Measurements from ENCODE around the gene FKBP5.

DNA sequence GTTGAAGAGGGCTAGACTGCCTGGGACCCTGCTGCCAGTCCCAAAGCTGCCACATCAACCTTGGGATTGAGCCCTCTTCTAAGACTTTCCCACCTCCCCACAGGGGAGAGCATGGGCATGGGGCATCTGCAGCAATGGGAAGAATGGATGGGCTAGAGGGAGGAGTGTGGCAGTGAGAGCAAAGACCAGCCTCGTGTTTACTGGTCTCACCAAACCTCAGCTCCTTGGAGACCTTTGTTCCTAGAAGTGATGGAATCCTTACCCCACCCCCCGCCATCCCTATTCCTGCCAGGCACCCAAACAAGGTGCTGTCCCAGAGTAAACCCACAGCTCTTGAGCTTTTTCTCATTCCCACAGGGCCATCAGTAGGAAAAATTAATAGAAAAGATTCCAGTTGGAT is 28.1 kb upstream of the FKBP5 start:
- TF ChIP-seq, protein P1, sequence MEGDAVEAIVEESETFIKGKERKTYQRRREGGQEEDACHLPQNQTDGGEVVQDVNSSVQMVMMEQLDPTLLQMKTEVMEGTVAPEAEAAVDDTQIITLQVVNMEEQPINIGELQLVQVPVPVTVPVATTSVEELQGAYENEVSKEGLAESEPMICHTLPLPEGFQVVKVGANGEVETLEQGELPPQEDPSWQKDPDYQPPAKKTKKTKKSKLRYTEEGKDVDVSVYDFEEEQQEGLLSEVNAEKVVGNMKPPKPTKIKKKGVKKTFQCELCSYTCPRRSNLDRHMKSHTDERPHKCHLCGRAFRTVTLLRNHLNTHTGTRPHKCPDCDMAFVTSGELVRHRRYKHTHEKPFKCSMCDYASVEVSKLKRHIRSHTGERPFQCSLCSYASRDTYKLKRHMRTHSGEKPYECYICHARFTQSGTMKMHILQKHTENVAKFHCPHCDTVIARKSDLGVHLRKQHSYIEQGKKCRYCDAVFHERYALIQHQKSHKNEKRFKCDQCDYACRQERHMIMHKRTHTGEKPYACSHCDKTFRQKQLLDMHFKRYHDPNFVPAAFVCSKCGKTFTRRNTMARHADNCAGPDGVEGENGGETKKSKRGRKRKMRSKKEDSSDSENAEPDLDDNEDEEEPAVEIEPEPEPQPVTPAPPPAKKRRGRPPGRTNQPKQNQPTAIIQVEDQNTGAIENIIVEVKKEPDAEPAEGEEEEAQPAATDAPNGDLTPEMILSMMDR (IDR thresholded peaks at IDR 0.05 in 2 of 3, conservative IDR thresholded peaks at IDR 0.05 in 1 of 3; ENCODE audit: insufficient read depth in 2 of 3, low read depth in 1 of 3, low read length in 3 of 3), result no peak
- TF ChIP-seq SRF (CRISPR knock-in tag; IDR thresholded peaks at IDR 0.05) (no peak), POLR2A (conservative IDR thresholded peaks at IDR 0.05) (no peak), SLC30A9 (CRISPR knock-in tag; IDR thresholded peaks at IDR 0.05) (no peak), ZNF354B (CRISPR knock-in tag; IDR thresholded peaks at IDR 0.05) (no peak), MXI1 (IDR thresholded peaks at IDR 0.05; ENCODE audit: low read depth, low read length) (no peak)
- TF ChIP-seq, protein P2, sequence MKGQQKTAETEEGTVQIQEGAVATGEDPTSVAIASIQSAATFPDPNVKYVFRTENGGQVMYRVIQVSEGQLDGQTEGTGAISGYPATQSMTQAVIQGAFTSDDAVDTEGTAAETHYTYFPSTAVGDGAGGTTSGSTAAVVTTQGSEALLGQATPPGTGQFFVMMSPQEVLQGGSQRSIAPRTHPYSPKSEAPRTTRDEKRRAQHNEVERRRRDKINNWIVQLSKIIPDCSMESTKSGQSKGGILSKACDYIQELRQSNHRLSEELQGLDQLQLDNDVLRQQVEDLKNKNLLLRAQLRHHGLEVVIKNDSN (CRISPR knock-in tag; IDR thresholded peaks at IDR 0.05), result no peak
- TF ChIP-seq, protein P3, sequence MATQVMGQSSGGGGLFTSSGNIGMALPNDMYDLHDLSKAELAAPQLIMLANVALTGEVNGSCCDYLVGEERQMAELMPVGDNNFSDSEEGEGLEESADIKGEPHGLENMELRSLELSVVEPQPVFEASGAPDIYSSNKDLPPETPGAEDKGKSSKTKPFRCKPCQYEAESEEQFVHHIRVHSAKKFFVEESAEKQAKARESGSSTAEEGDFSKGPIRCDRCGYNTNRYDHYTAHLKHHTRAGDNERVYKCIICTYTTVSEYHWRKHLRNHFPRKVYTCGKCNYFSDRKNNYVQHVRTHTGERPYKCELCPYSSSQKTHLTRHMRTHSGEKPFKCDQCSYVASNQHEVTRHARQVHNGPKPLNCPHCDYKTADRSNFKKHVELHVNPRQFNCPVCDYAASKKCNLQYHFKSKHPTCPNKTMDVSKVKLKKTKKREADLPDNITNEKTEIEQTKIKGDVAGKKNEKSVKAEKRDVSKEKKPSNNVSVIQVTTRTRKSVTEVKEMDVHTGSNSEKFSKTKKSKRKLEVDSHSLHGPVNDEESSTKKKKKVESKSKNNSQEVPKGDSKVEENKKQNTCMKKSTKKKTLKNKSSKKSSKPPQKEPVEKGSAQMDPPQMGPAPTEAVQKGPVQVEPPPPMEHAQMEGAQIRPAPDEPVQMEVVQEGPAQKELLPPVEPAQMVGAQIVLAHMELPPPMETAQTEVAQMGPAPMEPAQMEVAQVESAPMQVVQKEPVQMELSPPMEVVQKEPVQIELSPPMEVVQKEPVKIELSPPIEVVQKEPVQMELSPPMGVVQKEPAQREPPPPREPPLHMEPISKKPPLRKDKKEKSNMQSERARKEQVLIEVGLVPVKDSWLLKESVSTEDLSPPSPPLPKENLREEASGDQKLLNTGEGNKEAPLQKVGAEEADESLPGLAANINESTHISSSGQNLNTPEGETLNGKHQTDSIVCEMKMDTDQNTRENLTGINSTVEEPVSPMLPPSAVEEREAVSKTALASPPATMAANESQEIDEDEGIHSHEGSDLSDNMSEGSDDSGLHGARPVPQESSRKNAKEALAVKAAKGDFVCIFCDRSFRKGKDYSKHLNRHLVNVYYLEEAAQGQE (IDR thresholded peaks at IDR 0.05; ENCODE audit: borderline replicate concordance), result no peak
- TF ChIP-seq, protein P3 (CRISPR knock-in tag; IDR thresholded peaks at IDR 0.05; ENCODE audit: low read depth), result no peak
